ENCODE measurements around the gene RABGAP1L. TPM values are rescaled to one million over a fixed set of nuclear protein-coding genes. Genes with fewer than 3 reads are reported as not detected.
"Not testable (repeated sequence)": the region's sequence is repeated elsewhere in the genome, so short reads cannot be mapped to it uniquely, and the experiment has no call there.

RABGAP1L gene
- total RNA-seq, 1 donor from 2014 or later: 83.9 TPM

- intact Hi-C loops (cut with DNase I): no loop called here
Measured at GRCh38 chr1:174703309-174703708, 544.0 kb downstream of the RABGAP1L start.

GRCh38 chr1:174704300-174704699 lies 545.0 kb downstream of the RABGAP1L start:
- TF ChIP-seq CTCF (IDR thresholded peaks at IDR 0.05): no peak
- no peaks in the 10 kb centered on the region for H3K36me3 ChIP-seq
- no peaks in the 10 kb centered on the region for H3K4me1 ChIP-seq
- ATAC-seq (no peak), DNase-seq (no peak)
- no peaks in the 10 kb centered on the region for H3K27me3 ChIP-seq (ENCODE audit: low read depth)
- H3K9me3 ChIP-seq: no peaks in the 10 kb centered on the region
- no peak overlapping the region for H3K4me3 ChIP-seq
- intact Hi-C loops (cut with DNase I): no loop called here
- H3K27ac ChIP-seq: no peak overlapping the region

More at GRCh38 chr1:174703309-174703708, 544.0 kb downstream of the RABGAP1L start:
- no peak for TF ChIP-seq CTCF (IDR thresholded peaks at IDR 0.05)
- H3K27me3 ChIP-seq (ENCODE audit: low read depth): no peaks in the 10 kb centered on the region
- ATAC-seq: no peak
- H3K4me1 ChIP-seq: no peaks in the 10 kb centered on the region
- no peaks in the 10 kb centered on the region for H3K9me3 ChIP-seq
- H3K27ac ChIP-seq: no peak overlapping the region
- no peak for DNase-seq
- H3K36me3 ChIP-seq: no peaks in the 10 kb centered on the region
- H3K4me3 ChIP-seq: no peak overlapping the region

- no peaks in the 10 kb centered on the region for H3K4me1 ChIP-seq
- intact Hi-C loops (cut with DNase I): no loop called here
- no peaks in the 10 kb centered on the region for H3K27me3 ChIP-seq (ENCODE audit: low read depth)
- no peak overlapping the region for H3K4me3 ChIP-seq
- TF ChIP-seq CTCF (IDR thresholded peaks at IDR 0.05): no peak
- DNase-seq (no peak), ATAC-seq (peak in 1 of 2 donors; percentile 32)
- no peaks in the 10 kb centered on the region for H3K9me3 ChIP-seq
- no peak overlapping the region for H3K27ac ChIP-seq
- no peaks in the 10 kb centered on the region for H3K36me3 ChIP-seq
Measured at GRCh38 chr1:174710868-174711845, 551.8 kb downstream of the RABGAP1L start.

GRCh38 chr1:174711848-174712247 lies 552.5 kb downstream of the RABGAP1L start:
- DNase-seq; H3K27ac ChIP-seq; H3K4me3 ChIP-seq; ATAC-seq; intact Hi-C loops (cut with DNase I); H3K36me3 ChIP-seq; H3K4me1 ChIP-seq; H3K27me3 ChIP-seq (ENCODE audit: low read depth); H3K9me3 ChIP-seq: not testable (repeated sequence)

- Histone ChIP-seq H3K9me3 (no peaks in the 10 kb centered on the region), H3K4me1 (no peaks in the 10 kb centered on the region), H3K27me3 (ENCODE audit: low read depth) (no peaks in the 10 kb centered on the region), H3K27ac (no peak overlapping the region), H3K36me3 (no peaks in the 10 kb centered on the region), H3K4me3 (no peak overlapping the region)
- ATAC-seq: no peak
- no peak for DNase-seq
- intact Hi-C loops (cut with DNase I): no loop called here
- TF ChIP-seq CTCF (IDR thresholded peaks at IDR 0.05): no peak
Measured at GRCh38 chr1:174712541-174712940, 553.2 kb downstream of the RABGAP1L start.

- intact Hi-C loops (cut with DNase I): no loop called here
- ATAC-seq (no peak), DNase-seq (no peak)
- no peaks in the 10 kb centered on the region for H3K36me3 ChIP-seq
- H3K27me3 ChIP-seq (ENCODE audit: low read depth): no peaks in the 10 kb centered on the region
- H3K27ac ChIP-seq: no peak overlapping the region
- TF ChIP-seq CTCF (IDR thresholded peaks at IDR 0.05): no peak
- H3K4me1 ChIP-seq: no peaks in the 10 kb centered on the region
- H3K4me3 ChIP-seq: no peak overlapping the region
- no peaks in the 10 kb centered on the region for H3K9me3 ChIP-seq
Measured at GRCh38 chr1:174713796-174714195, 554.5 kb downstream of the RABGAP1L start.
